ENCODE data around the gene TSPEAR. TPM values are rescaled to one million over a fixed set of nuclear protein-coding genes. Genes with fewer than 3 reads are reported as not detected.
A peak's percentile ranks its signal among the peaks of the same experiment; 100 is the strongest.

TSPEAR gene
- total RNA-seq, 1 donor, result not detected

DNA sequence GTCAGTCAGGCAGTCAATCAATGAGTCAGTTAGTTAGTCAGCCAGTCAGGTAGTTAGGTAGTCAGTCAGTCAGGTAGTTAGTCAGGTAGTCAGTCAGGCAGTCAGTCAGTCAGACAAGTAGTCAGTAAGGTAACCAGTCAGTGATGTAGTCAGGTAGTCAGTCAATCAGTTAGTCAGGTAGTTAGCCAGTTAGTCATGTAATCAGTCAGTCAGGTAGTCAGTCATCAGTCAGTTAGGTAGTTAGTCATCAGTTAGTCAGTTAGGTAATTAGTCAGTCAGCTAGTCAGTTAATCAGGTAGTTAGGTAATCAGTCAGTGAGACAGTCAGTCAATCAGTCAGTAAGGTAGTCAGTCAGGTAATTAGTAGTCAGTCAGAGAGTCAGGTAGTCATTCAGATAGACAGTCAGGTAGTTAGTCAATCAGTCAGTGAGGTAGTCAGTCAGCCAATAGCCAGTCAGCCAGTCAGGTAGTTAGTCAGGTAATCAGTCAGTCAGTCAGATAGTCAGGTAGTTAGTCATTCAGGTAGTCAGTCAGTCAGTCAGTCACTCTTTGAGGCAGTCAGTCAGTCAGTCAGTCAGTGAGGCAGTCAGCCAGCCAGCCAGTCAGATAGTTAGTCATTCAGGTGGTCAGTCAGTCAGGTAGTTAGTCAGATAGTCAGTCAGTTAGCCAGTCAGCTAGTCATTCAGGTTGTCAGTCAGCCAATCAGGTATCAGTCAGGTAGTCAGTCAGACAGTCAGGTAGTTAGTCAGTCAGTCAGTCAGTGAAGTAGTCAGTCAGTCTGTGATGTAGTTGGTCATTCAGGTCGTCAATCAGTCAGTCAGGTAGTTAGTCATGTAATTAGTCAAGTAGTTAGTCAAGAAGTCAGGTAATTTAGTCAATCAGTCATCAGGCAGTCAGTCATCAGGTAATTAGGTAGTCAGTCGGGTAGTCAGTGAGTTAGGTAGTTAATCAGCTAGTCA, 186.7 kb downstream of the TSPEAR start:
- Histone ChIP-seq H3K27me3 (ENCODE audit: insufficient read depth, low read length) (no peaks in the 10 kb centered on the region), H3K36me3 (ENCODE audit: insufficient read depth, low read length) (no peaks in the 10 kb centered on the region), H4K20me1 (ENCODE audit: insufficient read depth, low read length) (no peaks in the 10 kb centered on the region), H3K27ac (ENCODE audit: low read depth, low read length) (no peak overlapping the region), H3K4me2 (ENCODE audit: insufficient read depth, low read length) (no peak overlapping the region), H3K4me1 (ENCODE audit: insufficient read depth, low read length) (no peaks in the 10 kb centered on the region), H3K79me2 (ENCODE audit: insufficient read depth, low read length) (no peaks in the 10 kb centered on the region), H2AFZ (ENCODE audit: low read length) (no peak overlapping the region), H3K9me3 (ENCODE audit: low read depth, low read length) (no peaks in the 10 kb centered on the region), H3K4me3 (ENCODE audit: insufficient read depth, low read length) (no peak overlapping the region)
- TF ChIP-seq, protein P1, sequence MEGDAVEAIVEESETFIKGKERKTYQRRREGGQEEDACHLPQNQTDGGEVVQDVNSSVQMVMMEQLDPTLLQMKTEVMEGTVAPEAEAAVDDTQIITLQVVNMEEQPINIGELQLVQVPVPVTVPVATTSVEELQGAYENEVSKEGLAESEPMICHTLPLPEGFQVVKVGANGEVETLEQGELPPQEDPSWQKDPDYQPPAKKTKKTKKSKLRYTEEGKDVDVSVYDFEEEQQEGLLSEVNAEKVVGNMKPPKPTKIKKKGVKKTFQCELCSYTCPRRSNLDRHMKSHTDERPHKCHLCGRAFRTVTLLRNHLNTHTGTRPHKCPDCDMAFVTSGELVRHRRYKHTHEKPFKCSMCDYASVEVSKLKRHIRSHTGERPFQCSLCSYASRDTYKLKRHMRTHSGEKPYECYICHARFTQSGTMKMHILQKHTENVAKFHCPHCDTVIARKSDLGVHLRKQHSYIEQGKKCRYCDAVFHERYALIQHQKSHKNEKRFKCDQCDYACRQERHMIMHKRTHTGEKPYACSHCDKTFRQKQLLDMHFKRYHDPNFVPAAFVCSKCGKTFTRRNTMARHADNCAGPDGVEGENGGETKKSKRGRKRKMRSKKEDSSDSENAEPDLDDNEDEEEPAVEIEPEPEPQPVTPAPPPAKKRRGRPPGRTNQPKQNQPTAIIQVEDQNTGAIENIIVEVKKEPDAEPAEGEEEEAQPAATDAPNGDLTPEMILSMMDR (IDR thresholded peaks at IDR 0.05; ENCODE audit: extremely low read depth, low read depth, low read length), result no peak
- DNase-seq (ENCODE audit: insufficient read length, low spot score, missing footprints), result peak; percentile 29

DNA sequence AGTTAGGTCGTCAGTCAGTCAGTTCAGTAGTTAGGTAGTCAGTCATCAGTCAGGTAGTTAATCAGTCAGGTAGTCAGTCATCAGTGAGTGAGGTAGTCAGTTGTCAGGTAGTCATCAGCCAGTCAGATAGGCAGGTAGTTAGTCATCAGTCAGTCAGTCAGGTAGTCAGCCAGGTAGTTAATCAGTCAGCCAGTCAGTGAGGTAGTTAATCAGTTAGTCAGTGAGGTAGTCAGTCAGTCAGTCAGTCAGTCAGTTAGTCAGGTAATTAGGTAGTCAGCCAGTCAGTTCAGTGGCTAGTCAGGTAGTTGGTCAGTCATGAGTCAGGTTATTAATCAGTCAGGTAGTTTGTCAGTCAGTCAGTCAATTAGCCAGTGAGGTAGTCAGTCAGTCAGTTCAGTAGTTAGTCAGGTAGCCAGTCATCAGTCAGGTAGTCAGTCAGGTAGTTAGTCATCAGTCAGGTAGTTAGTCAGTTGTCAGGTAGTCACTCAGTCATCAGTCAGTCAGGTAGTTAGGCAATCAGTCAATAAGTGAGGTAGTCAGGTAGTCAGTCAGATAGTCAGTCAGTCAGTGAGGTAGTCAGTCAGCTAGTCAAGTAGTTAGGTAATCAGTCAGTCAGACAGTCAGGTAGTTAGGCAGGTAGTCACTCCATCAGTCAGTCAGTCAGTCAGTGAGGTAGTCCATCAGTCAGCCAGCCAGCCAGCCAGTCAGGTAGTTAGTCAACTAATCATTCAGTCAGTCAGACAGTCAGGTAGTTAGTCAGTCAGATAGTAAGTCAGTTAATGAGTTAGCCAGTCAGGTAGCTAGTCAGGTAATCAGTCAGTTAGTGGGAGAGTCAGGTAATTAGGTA, 187.6 kb downstream of the TSPEAR start:
- no peak overlapping the region for H2AFZ ChIP-seq (ENCODE audit: low read length)
- H3K36me3 ChIP-seq (ENCODE audit: insufficient read depth, low read length), result no peaks in the 10 kb centered on the region
- no peak overlapping the region for H3K4me2 ChIP-seq (ENCODE audit: insufficient read depth, low read length)
- H3K27ac ChIP-seq (ENCODE audit: low read depth, low read length), result no peak overlapping the region
- TF ChIP-seq, protein P1 (IDR thresholded peaks at IDR 0.05; ENCODE audit: extremely low read depth, low read depth, low read length), result no peak
- H3K27me3 ChIP-seq (ENCODE audit: insufficient read depth, low read length), result no peaks in the 10 kb centered on the region
- no peaks in the 10 kb centered on the region for H4K20me1 ChIP-seq (ENCODE audit: insufficient read depth, low read length)
- H3K4me1 ChIP-seq (ENCODE audit: insufficient read depth, low read length), result no peaks in the 10 kb centered on the region
- no peaks in the 10 kb centered on the region for H3K79me2 ChIP-seq (ENCODE audit: insufficient read depth, low read length)
- H3K9me3 ChIP-seq (ENCODE audit: low read depth, low read length), result no peaks in the 10 kb centered on the region
- no peak overlapping the region for H3K4me3 ChIP-seq (ENCODE audit: insufficient read depth, low read length)
- DNase-seq (ENCODE audit: insufficient read length, low spot score, missing footprints), result no peak

DNA sequence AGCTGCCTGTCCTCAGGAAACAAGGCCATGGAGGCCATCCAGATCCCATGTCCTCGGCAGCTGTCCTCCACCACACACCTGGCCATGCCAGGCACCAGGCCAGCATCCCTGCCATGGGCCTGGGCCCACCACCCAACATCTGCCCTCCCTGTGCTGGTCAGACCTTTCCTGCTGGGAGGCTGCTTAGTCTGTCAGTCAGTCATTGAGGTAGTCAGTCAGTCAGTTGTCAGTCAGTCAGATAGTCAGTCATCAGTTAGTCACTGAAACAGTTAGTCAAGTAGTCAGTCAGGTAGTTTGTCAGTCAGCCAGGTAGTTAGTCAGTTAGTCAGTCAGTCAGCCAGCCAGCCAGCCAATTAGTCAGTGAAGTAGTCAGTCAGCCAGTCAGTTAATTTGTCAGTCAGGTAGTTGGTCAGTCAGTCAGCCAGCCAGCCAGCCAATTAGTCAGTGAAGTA, 188.6 kb downstream of the TSPEAR start:
- H3K4me3 ChIP-seq (ENCODE audit: insufficient read depth, low read length), result no peak overlapping the region
- TF ChIP-seq, protein P1 (IDR thresholded peaks at IDR 0.05; ENCODE audit: extremely low read depth, low read depth, low read length), result no peak
- H3K4me1 ChIP-seq (ENCODE audit: insufficient read depth, low read length), result no peaks in the 10 kb centered on the region
- no peaks in the 10 kb centered on the region for H3K27me3 ChIP-seq (ENCODE audit: insufficient read depth, low read length)
- H2AFZ ChIP-seq (ENCODE audit: low read length), result no peak overlapping the region
- H3K27ac ChIP-seq (ENCODE audit: low read depth, low read length), result no peak overlapping the region
- H4K20me1 ChIP-seq (ENCODE audit: insufficient read depth, low read length), result no peaks in the 10 kb centered on the region
- H3K4me2 ChIP-seq (ENCODE audit: insufficient read depth, low read length), result no peak overlapping the region
- no peaks in the 10 kb centered on the region for H3K9me3 ChIP-seq (ENCODE audit: low read depth, low read length)
- DNase-seq (ENCODE audit: insufficient read length, low spot score, missing footprints), result no peak
- H3K36me3 ChIP-seq (ENCODE audit: insufficient read depth, low read length), result no peaks in the 10 kb centered on the region
- H3K79me2 ChIP-seq (ENCODE audit: insufficient read depth, low read length), result no peaks in the 10 kb centered on the region

Data from osteoblast (primary cell).